CD4-positive, CD25-positive, alpha-beta regulatory T cell (primary cell): Measurements from ENCODE around the gene NAP1L4. TPM values are rescaled to one million over a fixed set of nuclear protein-coding genes. Genes with fewer than 3 reads are reported as not detected.

Experiments used
- ATAC-seq, 2 donors: fragments of 150-1000 bp; cut with Tn5 transposase; one replicate each; pipeline ENCODE4 v1.10.0; 2021; ENCODE audit warnings: low read depth in 2 of 2, moderate number of reproducible peaks in 2 of 2, moderate library complexity in 1 of 2
- DNase-seq, 3 donors: peaks; one replicate each; pipeline versions ENCODE4 v3.0.0 to v3.0.0-alpha.2; 2012 to 2022; ENCODE audit warnings: mixed read lengths in 1 of 3
- H3K27ac ChIP-seq: one replicate; pipeline ENCODE4 v1.7.0; 2013; ENCODE audit warnings: mild to moderate bottlenecking, low read length; ENCODE audit not compliant: insufficient read depth, poor library complexity, severe bottlenecking
- H3K27me3 ChIP-seq: one replicate; pipeline ENCODE4 v1.7.0; 2013; ENCODE audit warnings: low read length; ENCODE audit not compliant: control insufficient read depth, insufficient read depth
- H3K36me3 ChIP-seq: one replicate; pipeline ENCODE4 v1.7.0; 2013; ENCODE audit warnings: mild to moderate bottlenecking, low read length, moderate library complexity; ENCODE audit not compliant: control insufficient read depth, insufficient read depth
- H3K4me1 ChIP-seq: 2 replicates; pipeline ENCODE4 v1.7.0; 2013; ENCODE audit warnings: mild to moderate bottlenecking, low read length; ENCODE audit not compliant: insufficient read depth, control insufficient read depth, poor library complexity, severe bottlenecking
- H3K4me3 ChIP-seq: one replicate; pipeline ENCODE4 v1.7.0; 2013; ENCODE audit warnings: low read depth, mild to moderate bottlenecking, low read length, moderate library complexity
- H3K9me3 ChIP-seq, 2 experiments: 1 replicate in 1 of 2; 2 replicates in 1 of 2; pipeline ENCODE4 v1.7.0; 2013; ENCODE audit warnings: low read length in 2 of 2, mild to moderate bottlenecking in 1 of 2, moderate library complexity in 1 of 2; ENCODE audit not compliant: control insufficient read depth in 2 of 2
- H3K27ac Mint-ChIP-seq, 3 donors: one replicate each; pipeline ENCODE4 v1.8.0; 2020 to 2022; ENCODE audit warnings: mild to moderate bottlenecking in 3 of 3, mixed read lengths in 3 of 3, moderate library complexity in 2 of 3
- H3K27me3 Mint-ChIP-seq: one replicate; pipeline ENCODE4 v1.8.0; 2022; ENCODE audit warnings: mild to moderate bottlenecking, mixed read lengths
- H3K36me3 Mint-ChIP-seq: one replicate; pipeline ENCODE4 v1.8.0; 2020; ENCODE audit warnings: mixed read lengths
- H3K4me1 Mint-ChIP-seq, 4 donors: one replicate each; pipeline ENCODE4 v1.8.0; 2020 to 2022; ENCODE audit warnings: mixed read lengths in 4 of 4, mild to moderate bottlenecking in 1 of 4
- H3K4me3 Mint-ChIP-seq, 4 donors: one replicate each; pipeline ENCODE4 v1.8.0; 2020 to 2022; ENCODE audit warnings: mild to moderate bottlenecking in 4 of 4, mixed read lengths in 4 of 4, moderate library complexity in 3 of 4
- H3K9me3 Mint-ChIP-seq, 7 donors: one replicate each; pipeline ENCODE4 v1.8.0; 2020 to 2022; ENCODE audit warnings: mixed read lengths in 7 of 7, mild to moderate bottlenecking in 3 of 7, moderate library complexity in 2 of 7
- polyA plus RNA-seq, 4 donors: library from polyadenylated mRNA; unstranded; fragments of 300-500 nt; fragmentation: Illumina TruSeq; gene quantifications; one replicate each; pipeline ENCODE4 v1.2.3, GENCODE V29; 2021
- total RNA-seq: library from RNA; stranded (reverse); gene quantifications from one replicate; pipeline ENCODE4 v1.2.3, GENCODE V29; 2022

Gene NAP1L4
- total and polyA plus RNA-seq, 5 donors from 2014 or later = 210 to 351 (median 228) TPM

DNA sequence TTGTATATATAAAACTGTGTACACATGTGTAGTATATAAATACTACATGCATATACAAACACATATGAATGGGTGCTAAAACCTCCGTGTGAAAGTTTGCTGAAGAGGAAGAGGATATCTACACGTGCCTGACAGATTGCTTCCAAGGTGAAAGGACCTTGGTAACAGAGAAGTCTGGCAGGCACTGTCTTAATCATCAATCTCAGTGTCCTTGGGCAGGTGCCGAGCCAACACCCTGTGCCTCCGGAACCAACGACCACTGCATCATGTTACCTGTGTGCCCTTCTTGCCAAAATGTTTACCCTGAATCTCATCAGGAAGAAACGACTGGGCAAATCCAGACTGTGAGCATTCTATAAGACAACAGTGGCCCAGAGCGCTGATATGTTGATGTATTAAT is 15.0 kb downstream of the NAP1L4 start:
- Histone ChIP-seq H3K4me3 (no peak overlapping the region), H3K27me3 (no peaks in the 10 kb centered on the region), H3K27ac (no peak overlapping the region), H3K36me3 (peaks cover 77% of the 10 kb centered on the region), H3K9me3 (no peaks in the 10 kb centered on the region), H3K4me1 (peaks cover 39% of the 10 kb centered on the region)
- Mint-ChIP-seq H3K4me3 (no peak overlapping the region), H3K4me1 (peaks cover 26 to 59% (median 36%) of the 10 kb centered on the region in 4 donors), H3K27me3 (no peaks in the 10 kb centered on the region), H3K27ac (no peak overlapping the region), H3K36me3 (peaks cover 40% of the 10 kb centered on the region), H3K9me3 (no peaks in the 10 kb centered on the region)
- ATAC-seq (no peak), DNase-seq (no peak)

GRCh38 chr11:2976294-2977063 is 15.7 kb downstream of the NAP1L4 start:
- no peak overlapping the region for H3K4me3 Mint-ChIP-seq
- H3K4me1 Mint-ChIP-seq = peaks cover 20 to 53% (median 30%) of the 10 kb centered on the region in 4 donors
- H3K27me3 ChIP-seq = no peaks in the 10 kb centered on the region
- no peaks in the 10 kb centered on the region for H3K9me3 ChIP-seq
- H3K36me3 ChIP-seq = peaks cover 83% of the 10 kb centered on the region
- peaks cover 39% of the 10 kb centered on the region for H3K36me3 Mint-ChIP-seq
- peak overlapping the region in 1 of 3 donors; percentile 65 for H3K27ac Mint-ChIP-seq
- no peaks in the 10 kb centered on the region for H3K27me3 Mint-ChIP-seq
- DNase-seq = no peak
- peak overlapping the region; percentile 4 for H3K4me3 ChIP-seq
- no peak overlapping the region for H3K27ac ChIP-seq
- H3K4me1 ChIP-seq = peaks cover 33% of the 10 kb centered on the region
- no peaks in the 10 kb centered on the region for H3K9me3 Mint-ChIP-seq
- ATAC-seq = no peak

- Histone ChIP-seq H3K9me3 (no peaks in the 10 kb centered on the region), H3K4me1 (peaks cover 24% of the 10 kb centered on the region), H3K36me3 (peaks cover 92% of the 10 kb centered on the region), H3K4me3 (no peak overlapping the region), H3K27ac (no peak overlapping the region), H3K27me3 (no peaks in the 10 kb centered on the region)
- ATAC-seq = peak; percentile 74 to 88
- H3K27ac Mint-ChIP-seq = peak overlapping the region in 1 of 3 donors; percentile 65
- H3K36me3 Mint-ChIP-seq = peaks cover 46% of the 10 kb centered on the region
- H3K9me3 Mint-ChIP-seq = no peaks in the 10 kb centered on the region
- peaks cover 20 to 45% (median 28%) of the 10 kb centered on the region in 4 donors for H3K4me1 Mint-ChIP-seq
- H3K4me3 Mint-ChIP-seq = peak overlapping the region in 1 of 4 donors; percentile 23
- DNase-seq = peak; percentile 25 to 74 (median 63)
- no peaks in the 10 kb centered on the region for H3K27me3 Mint-ChIP-seq
Measured at GRCh38 chr11:2975594-2975993, 16.5 kb downstream of the NAP1L4 start.

DNA sequence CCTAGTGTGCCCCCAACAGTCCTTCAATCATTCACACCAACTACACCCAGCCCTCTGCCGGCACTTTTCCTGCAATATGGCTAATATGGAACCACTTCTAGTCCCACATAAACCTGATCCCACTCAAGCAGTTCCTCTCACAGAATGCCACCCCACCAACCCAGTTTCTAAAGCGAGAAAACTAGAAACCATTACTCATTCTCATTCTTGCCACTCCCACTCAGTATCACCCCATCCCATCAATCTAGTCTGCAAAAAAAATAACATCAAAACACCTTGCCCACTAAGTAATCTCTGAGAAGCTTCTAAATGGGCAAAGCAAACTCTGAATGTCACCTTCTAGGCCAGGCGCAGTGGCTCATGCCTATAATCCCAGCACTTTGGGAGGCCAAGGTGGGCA is 17.9 kb downstream of the NAP1L4 start:
- Histone ChIP-seq H3K36me3 (peaks cover 99% of the 10 kb centered on the region), H3K4me1 (peaks cover 19% of the 10 kb centered on the region), H3K27me3 (no peaks in the 10 kb centered on the region), H3K4me3 (no peak overlapping the region), H3K27ac (no peak overlapping the region), H3K9me3 (no peaks in the 10 kb centered on the region)
- Mint-ChIP-seq H3K27me3 (no peaks in the 10 kb centered on the region), H3K4me1 (peaks cover 20 to 41% (median 28%) of the 10 kb centered on the region in 4 donors), H3K36me3 (peaks cover 57% of the 10 kb centered on the region), H3K4me3 (peak overlapping the region in 1 of 4 donors; percentile 58), H3K27ac (peak overlapping the region in 2 of 3 donors; percentile 38 to 39), H3K9me3 (no peaks in the 10 kb centered on the region)
- DNase-seq (no peak), ATAC-seq (no peak)

DNA sequence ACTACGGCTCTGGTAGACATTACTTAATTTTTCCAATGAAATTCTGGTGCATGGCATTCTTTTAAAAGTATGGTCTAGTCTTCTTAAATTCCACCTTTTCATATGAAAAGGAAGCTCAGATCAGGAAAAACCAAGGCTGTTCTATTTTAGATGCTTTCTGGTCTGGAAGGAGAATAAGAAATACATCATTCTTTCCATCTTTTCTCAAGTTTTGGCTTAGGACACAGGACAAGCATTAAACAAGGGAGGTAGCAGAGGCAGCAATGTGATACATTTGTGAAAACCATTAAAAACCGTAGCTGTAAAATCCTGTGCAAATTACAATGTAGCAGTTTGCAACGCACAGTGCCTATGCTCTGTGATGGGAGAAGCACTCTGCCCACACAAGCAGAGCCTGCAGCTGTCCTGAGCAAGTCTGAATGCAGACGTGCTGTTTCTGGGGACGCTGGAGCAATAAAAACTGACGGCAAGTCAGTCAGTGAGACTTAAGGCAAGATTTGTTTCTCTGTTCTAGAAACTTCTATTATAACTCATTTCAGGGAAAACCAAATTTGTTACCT is 23.7 kb downstream of the NAP1L4 start:
- no peaks in the 10 kb centered on the region for H3K4me1 ChIP-seq
- Mint-ChIP-seq H3K27ac (no peak overlapping the region), H3K27me3 (no peaks in the 10 kb centered on the region), H3K9me3 (no peaks in the 10 kb centered on the region), H3K4me3 (no peak overlapping the region), H3K4me1 (peaks cover 5 to 29% (median 14%) of the 10 kb centered on the region in 4 donors), H3K36me3 (peaks cover 69% of the 10 kb centered on the region)
- ATAC-seq (no peak), DNase-seq (no peak)
- H3K9me3 ChIP-seq = no peaks in the 10 kb centered on the region
- no peaks in the 10 kb centered on the region for H3K27me3 ChIP-seq
- H3K36me3 ChIP-seq = peaks cover 98% of the 10 kb centered on the region
- no peak overlapping the region for H3K4me3 ChIP-seq
- no peak overlapping the region for H3K27ac ChIP-seq

DNA sequence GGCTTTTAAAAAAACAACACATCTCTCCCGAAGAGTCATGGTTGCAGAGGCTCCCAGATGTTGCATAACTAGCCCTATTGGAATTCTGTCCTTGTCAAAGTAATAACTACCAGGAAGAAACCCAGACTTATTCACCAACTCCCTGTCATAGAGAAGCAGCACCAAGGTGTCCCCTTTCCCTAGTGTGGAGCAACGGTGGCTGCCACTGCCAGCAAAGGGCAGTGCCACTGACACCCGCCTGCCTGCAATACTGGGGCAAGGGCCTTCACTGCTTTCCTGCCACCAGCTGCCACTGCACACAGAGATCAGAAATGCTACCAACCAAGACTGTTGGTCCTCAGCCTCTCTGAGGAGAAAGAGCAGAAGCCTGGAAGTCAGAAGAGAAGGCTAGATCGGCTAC is 27.3 kb downstream of the NAP1L4 start:
- Histone ChIP-seq H3K27me3 (no peaks in the 10 kb centered on the region), H3K9me3 (no peaks in the 10 kb centered on the region), H3K36me3 (peaks cover 96% of the 10 kb centered on the region), H3K27ac (no peak overlapping the region), H3K4me3 (no peak overlapping the region), H3K4me1 (no peaks in the 10 kb centered on the region)
- ATAC-seq (no peak), DNase-seq (no peak)
- no peaks in the 10 kb centered on the region for H3K27me3 Mint-ChIP-seq
- peak overlapping the region in 1 of 3 donors; percentile 31 for H3K27ac Mint-ChIP-seq
- H3K4me3 Mint-ChIP-seq = no peak overlapping the region
- peaks cover 15 to 40% (median 19%) of the 10 kb centered on the region in 4 donors for H3K4me1 Mint-ChIP-seq
- no peaks in the 10 kb centered on the region for H3K9me3 Mint-ChIP-seq
- H3K36me3 Mint-ChIP-seq = peaks cover 79% of the 10 kb centered on the region

DNA sequence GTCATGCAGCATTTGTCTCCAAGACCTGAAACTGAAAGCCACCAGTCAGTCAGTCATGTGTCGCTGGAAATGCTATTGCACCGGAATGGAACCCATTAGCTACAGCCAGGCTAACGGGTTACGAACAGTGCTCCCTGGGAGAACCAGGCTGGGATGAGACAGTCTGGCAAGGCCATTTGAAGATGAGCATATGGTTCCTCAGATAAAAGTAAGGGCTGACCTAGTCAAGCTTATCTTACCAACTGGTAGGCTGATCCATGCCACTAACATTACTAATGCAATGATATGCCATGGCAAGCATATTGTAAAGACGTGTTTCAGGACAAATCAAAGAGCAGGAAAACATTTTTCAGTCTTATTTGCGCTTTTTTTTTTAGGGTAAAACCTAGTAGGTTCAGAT is 28.4 kb downstream of the NAP1L4 start:
- Histone ChIP-seq H3K27ac (no peak overlapping the region), H3K4me1 (no peaks in the 10 kb centered on the region), H3K9me3 (no peaks in the 10 kb centered on the region), H3K36me3 (peaks cover 96% of the 10 kb centered on the region), H3K27me3 (no peaks in the 10 kb centered on the region), H3K4me3 (no peak overlapping the region)
- H3K36me3 Mint-ChIP-seq = peaks cover 81% of the 10 kb centered on the region
- H3K27ac Mint-ChIP-seq = no peak overlapping the region
- no peaks in the 10 kb centered on the region for H3K9me3 Mint-ChIP-seq
- no peaks in the 10 kb centered on the region for H3K27me3 Mint-ChIP-seq
- H3K4me1 Mint-ChIP-seq = peaks cover 15 to 40% (median 20%) of the 10 kb centered on the region in 4 donors
- DNase-seq = no peak
- no peak for ATAC-seq
- no peak overlapping the region for H3K4me3 Mint-ChIP-seq
